Cardiac muscle cell (in vitro differentiated cells and primary cell): ENCODE data around the gene TMEM98. TPM values are rescaled to one million over a fixed set of nuclear protein-coding genes. Genes with fewer than 3 reads are reported as not detected.
"Not testable (repeated sequence)": the region's sequence is repeated elsewhere in the genome, so short reads cannot be mapped to it uniquely, and the experiment has no call there.

Experiments
- DNase-seq, 2 donors: peaks; one replicate each; pipeline versions ENCODE4 v3.0.0 to v3.0.0-alpha.2; 2010 to 2017; ENCODE audit warnings: low read depth in 1 of 2, low spot score in 1 of 2
- H3K27ac ChIP-seq: fragments of 200-600 bp; sonication (generic); 2 replicates; pipeline ENCODE4 v1.5.1; 2016
- H3K27me3 ChIP-seq: fragments of 200-600 bp; sonication (generic); 2 replicates; pipeline ENCODE4 v1.6.0; 2016; ENCODE audit warnings: control low read depth
- H3K36me3 ChIP-seq: fragments of 200-600 bp; sonication (generic); 2 replicates; pipeline ENCODE4 v1.5.1; 2016; ENCODE audit warnings: control low read depth
- H3K4me1 ChIP-seq: fragments of 200-600 bp; sonication (generic); 2 replicates; pipeline ENCODE4 v1.8.1; 2017; ENCODE audit warnings: low read depth, mild to moderate bottlenecking, mixed run types
- H3K4me3 ChIP-seq: fragments of 200-600 bp; sonication (generic); 2 replicates; pipeline ENCODE4 v1.5.1; 2016; ENCODE audit warnings: mild to moderate bottlenecking
- H3K9me3 ChIP-seq: fragments of 200-600 bp; sonication (generic); 2 replicates; pipeline ENCODE4 v1.5.1; 2017; ENCODE audit warnings: low read depth, mild to moderate bottlenecking, control low read depth
- CTCF ChIP-seq: IDR thresholded peaks from 2 replicates; pipeline ENCODE4 v1.5.1; 2012; ENCODE audit warnings: low read depth, mild to moderate bottlenecking, low read length
- polyA plus RNA-seq: library from polyadenylated mRNA; unstranded; fragments of >200 nt; fragmentation: Nextera tagmentation; extraction: Ambion mirVana; gene quantifications from 2 replicates; pipeline ENCODE4 v1.2.1, GENCODE V29; 2016
- total RNA-seq: library from RNA; depleted of rRNA; stranded (reverse); fragments of >200 nt; gene quantifications from 2 replicates; pipeline ENCODE4 v1.2.3, GENCODE V29; 2016

Gene TMEM98
- total and polyA plus RNA-seq, 2 experiments from 2014 or later = 166 to 217 TPM

- Histone ChIP-seq H3K4me1 (peaks cover 8% of the 10 kb centered on the region), H3K9me3 (no peaks in the 10 kb centered on the region), H3K27ac (no peak overlapping the region), H3K4me3 (no peak overlapping the region), H3K36me3 (no peaks in the 10 kb centered on the region), H3K27me3 (no peaks in the 10 kb centered on the region)
- TF ChIP-seq CTCF = no peak
- DNase-seq = no peak
Measured at GRCh38 chr17:32916134-32916533, 11.8 kb upstream of the TMEM98 start.

- no peaks in the 10 kb centered on the region for H3K9me3 ChIP-seq
- no peaks in the 10 kb centered on the region for H3K27me3 ChIP-seq
- no peaks in the 10 kb centered on the region for H3K36me3 ChIP-seq
- TF ChIP-seq CTCF = no peak
- no peak for DNase-seq
- peaks cover 2% of the 10 kb centered on the region for H3K4me1 ChIP-seq
- H3K4me3 ChIP-seq = no peak overlapping the region
- H3K27ac ChIP-seq = no peak overlapping the region
Measured at GRCh38 chr17:32917081-32917480, 10.9 kb upstream of the TMEM98 start.

- no peaks in the 10 kb centered on the region for H3K36me3 ChIP-seq
- H3K9me3 ChIP-seq = no peaks in the 10 kb centered on the region
- no peak overlapping the region for H3K4me3 ChIP-seq
- TF ChIP-seq CTCF = no peak
- H3K27me3 ChIP-seq = no peaks in the 10 kb centered on the region
- H3K27ac ChIP-seq = no peak overlapping the region
- no peaks in the 10 kb centered on the region for H3K4me1 ChIP-seq
- DNase-seq = no peak
Measured at GRCh38 chr17:32917842-32918241, 10.1 kb upstream of the TMEM98 start.

GRCh38 chr17:32919876-32920275 is 8.1 kb upstream of the TMEM98 start:
- not testable (repeated sequence) for H3K27ac ChIP-seq, H3K27me3 ChIP-seq, H3K36me3 ChIP-seq, H3K4me1 ChIP-seq, H3K9me3 ChIP-seq, DNase-seq, H3K4me3 ChIP-seq

- no peak for DNase-seq
- no peaks in the 10 kb centered on the region for H3K4me1 ChIP-seq
- no peak overlapping the region for H3K4me3 ChIP-seq
- no peaks in the 10 kb centered on the region for H3K27me3 ChIP-seq
- no peak for TF ChIP-seq CTCF
- H3K9me3 ChIP-seq = no peaks in the 10 kb centered on the region
- no peak overlapping the region for H3K27ac ChIP-seq
- no peaks in the 10 kb centered on the region for H3K36me3 ChIP-seq
Measured at GRCh38 chr17:32920293-32920692, 7.7 kb upstream of the TMEM98 start.

GRCh38 chr17:32921017-32921416 is 6.9 kb upstream of the TMEM98 start:
- TF ChIP-seq CTCF = no peak
- DNase-seq = no peak
- Histone ChIP-seq H3K27me3 (no peaks in the 10 kb centered on the region), H3K4me3 (no peak overlapping the region), H3K4me1 (no peaks in the 10 kb centered on the region), H3K27ac (no peak overlapping the region), H3K9me3 (no peaks in the 10 kb centered on the region), H3K36me3 (no peaks in the 10 kb centered on the region)

GRCh38 chr17:32923905-32924304 is 4.0 kb upstream of the TMEM98 start:
- H3K27me3 ChIP-seq, H3K36me3 ChIP-seq, H3K4me1 ChIP-seq, H3K27ac ChIP-seq, H3K4me3 ChIP-seq, H3K9me3 ChIP-seq: not testable (repeated sequence)
- peak in 1 of 2 donors; percentile 14 for DNase-seq
